Measurements from ENCODE around the gene IKZF2. TPM values are rescaled to one million over a fixed set of nuclear protein-coding genes. Genes with fewer than 3 reads are reported as not detected.

The IKZF2 gene
- total and polyA plus RNA-seq, 10 donors = 0.50 to 43.4 (median 20.4) TPM

- Histone ChIP-seq H3K27ac (no peak overlapping the region), H3K4me1 (peaks cover 0 to 17% (median under 1%) of the 10 kb centered on the region in 6 donors), H3K36me3 (no peaks in the 10 kb centered on the region), H3K9me3 (no peaks in the 10 kb centered on the region), H3K27me3 (replicated peaks in 1 of 7) (no peaks in the 10 kb centered on the region), H3K4me3 (no peak overlapping the region)
- DNase-seq = no peak
- TF ChIP-seq CTCF (IDR thresholded peaks at IDR 0.05 in 8 of 11, conservative IDR thresholded peaks at IDR 0.05 in 3 of 11) = no peak
- no peak for TF ChIP-seq POLR2AphosphoS5 (IDR thresholded peaks at IDR 0.05)
- no peak for TF ChIP-seq POLR2A (IDR thresholded peaks at IDR 0.05)
- intact Hi-C loops (cut with DNase I; ENCODE audit: low total_unique reads) = no loop called here
- WGBS, 5 donors = 44 to 79% (median 76%) methylated on average over 3 of the region's 3 CpGs
Measured at GRCh38 chr2:212953170-212953920, 198.1 kb downstream of the IKZF2 start.

GRCh38 chr2:212949786-212950185 lies 201.6 kb downstream of the IKZF2 start:
- no peak overlapping the region for H3K4me3 ChIP-seq
- TF ChIP-seq CTCF (IDR thresholded peaks at IDR 0.05 in 8 of 11, conservative IDR thresholded peaks at IDR 0.05 in 3 of 11) = no peak
- TF ChIP-seq POLR2A (IDR thresholded peaks at IDR 0.05) = no peak
- no peak for TF ChIP-seq POLR2AphosphoS5 (IDR thresholded peaks at IDR 0.05)
- no peaks in the 10 kb centered on the region for H3K36me3 ChIP-seq
- no peaks in the 10 kb centered on the region for H3K27me3 ChIP-seq (replicated peaks in 1 of 7)
- intact Hi-C loops (cut with DNase I; ENCODE audit: low total_unique reads) = no loop called here
- WGBS, 5 donors = 92 to 100% (median 96%) methylated on average over 1 of the region's 1 CpG
- no peak overlapping the region for H3K27ac ChIP-seq
- no peak for DNase-seq
- H3K4me1 ChIP-seq = no peaks in the 10 kb centered on the region
- no peaks in the 10 kb centered on the region for H3K9me3 ChIP-seq

Other genes with a start within 250 kb of the IKZF2 start
- gene SPAG16, start 132.9 kb upstream of the IKZF2 start, total RNA-seq = 10 to 100 TPM in 6 of 7 donors, 1 to 10 TPM in 1; 9.8 to 19.7 (median 13.5) TPM
- 10 to 100 TPM in 2 of 3 donors, 1 to 10 TPM in 1; 9.0 to 12.2 (median 12.0) TPM for gene SPAG16, start 132.9 kb upstream of the IKZF2 start, polyA plus RNA-seq

Data from spleen (tissue), 11 donors.